ENCODE data around the gene ZBTB7C.

DNA sequence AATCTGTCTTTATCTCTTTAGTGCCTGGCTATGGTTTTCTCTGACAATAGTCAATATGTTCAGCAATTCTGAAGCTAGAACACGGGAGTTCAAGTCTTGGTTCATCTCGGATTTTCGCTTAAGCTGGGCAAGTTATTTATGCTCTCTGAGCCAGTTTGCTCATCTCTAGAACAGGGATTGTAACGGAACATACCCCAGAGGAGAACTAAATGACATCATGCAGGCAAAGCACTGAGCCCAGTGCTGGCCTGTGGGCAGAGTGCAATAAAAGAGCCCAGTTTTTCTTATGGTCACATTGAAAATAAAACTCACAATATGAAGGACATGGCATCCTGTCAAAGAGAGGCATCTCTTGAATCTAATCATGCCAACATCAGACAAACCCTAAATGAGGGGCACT is 143.9 kb downstream of the ZBTB7C start:
- TF ChIP-seq, protein P1, sequence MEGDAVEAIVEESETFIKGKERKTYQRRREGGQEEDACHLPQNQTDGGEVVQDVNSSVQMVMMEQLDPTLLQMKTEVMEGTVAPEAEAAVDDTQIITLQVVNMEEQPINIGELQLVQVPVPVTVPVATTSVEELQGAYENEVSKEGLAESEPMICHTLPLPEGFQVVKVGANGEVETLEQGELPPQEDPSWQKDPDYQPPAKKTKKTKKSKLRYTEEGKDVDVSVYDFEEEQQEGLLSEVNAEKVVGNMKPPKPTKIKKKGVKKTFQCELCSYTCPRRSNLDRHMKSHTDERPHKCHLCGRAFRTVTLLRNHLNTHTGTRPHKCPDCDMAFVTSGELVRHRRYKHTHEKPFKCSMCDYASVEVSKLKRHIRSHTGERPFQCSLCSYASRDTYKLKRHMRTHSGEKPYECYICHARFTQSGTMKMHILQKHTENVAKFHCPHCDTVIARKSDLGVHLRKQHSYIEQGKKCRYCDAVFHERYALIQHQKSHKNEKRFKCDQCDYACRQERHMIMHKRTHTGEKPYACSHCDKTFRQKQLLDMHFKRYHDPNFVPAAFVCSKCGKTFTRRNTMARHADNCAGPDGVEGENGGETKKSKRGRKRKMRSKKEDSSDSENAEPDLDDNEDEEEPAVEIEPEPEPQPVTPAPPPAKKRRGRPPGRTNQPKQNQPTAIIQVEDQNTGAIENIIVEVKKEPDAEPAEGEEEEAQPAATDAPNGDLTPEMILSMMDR (IDR thresholded peaks at IDR 0.05; ENCODE audit: insufficient read depth, low read length, poor library complexity, severe bottlenecking): no peak
- no peak for TF ChIP-seq EZH2phosphoT487 (conservative IDR thresholded peaks at IDR 0.05; ENCODE audit: low read length)

Measured in SU-DHL-6 (cell line).